Mesendoderm (in vitro differentiated cells): ENCODE results near the gene SLC32A1.

Experiments used
- DNase-seq: peaks from one replicate; pipeline ENCODE4 v3.0.0; 2013
- H2AK5ac ChIP-seq: 2 replicates; pipeline ENCODE4 v1.6.1; 2013; ENCODE audit warnings: low read length, inconsistent platforms
- H2BK120ac ChIP-seq: 2 replicates; pipeline ENCODE4 v1.6.1; 2013; ENCODE audit warnings: low read depth, mild to moderate bottlenecking, low read length, moderate library complexity, mixed read lengths
- H2BK15ac ChIP-seq: replicated peaks from 2 replicates; pipeline ENCODE4 v1.6.1; 2013; ENCODE audit warnings: low read depth, mild to moderate bottlenecking, moderate library complexity
- H2BK5ac ChIP-seq: 2 replicates; pipeline ENCODE4 v1.6.1; 2013; ENCODE audit warnings: low read length, inconsistent platforms
- H3K18ac ChIP-seq: 2 replicates; pipeline ENCODE4 v1.6.1; 2013; ENCODE audit warnings: mild to moderate bottlenecking, low read length, mixed read lengths
- H3K23ac ChIP-seq: one replicate; pipeline ENCODE4 v1.6.1; 2013; ENCODE audit warnings: low read length
- H3K27ac ChIP-seq: 2 replicates; pipeline ENCODE4 v1.5.1; 2013; ENCODE audit warnings: low read depth, mild to moderate bottlenecking, inconsistent platforms, low read length, moderate library complexity
- H3K27me3 ChIP-seq: 2 replicates; pipeline ENCODE4 v1.6.1; 2013; ENCODE audit warnings: low read length, control low read depth, mild to moderate bottlenecking, inconsistent platforms; ENCODE audit not compliant: insufficient read depth, poor library complexity
- H3K36me3 ChIP-seq: 2 replicates; pipeline ENCODE4 v1.6.1; 2013; ENCODE audit warnings: low read length, inconsistent platforms; ENCODE audit not compliant: control insufficient read depth, insufficient read depth
- H3K4ac ChIP-seq: one replicate; pipeline ENCODE4 v1.6.1; 2013; ENCODE audit warnings: low read depth, mild to moderate bottlenecking, low read length, moderate library complexity
- H3K4me1 ChIP-seq: 2 replicates; pipeline ENCODE4 v1.6.1; 2013; ENCODE audit warnings: low read depth, low read length, inconsistent platforms; ENCODE audit not compliant: control insufficient read depth
- H3K4me2 ChIP-seq: 2 replicates; pipeline ENCODE4 v1.6.1; 2013; ENCODE audit warnings: low read length
- H3K4me3 ChIP-seq: 2 replicates; pipeline ENCODE4 v1.5.1; 2013; ENCODE audit warnings: mild to moderate bottlenecking, low read length
- H3K56ac ChIP-seq: one replicate; pipeline ENCODE4 v1.6.1; 2013; ENCODE audit warnings: low read length
- H3K79me1 ChIP-seq: 2 replicates; pipeline ENCODE4 v1.6.1; 2013; ENCODE audit warnings: low read length, inconsistent platforms
- H3K79me2 ChIP-seq: 2 replicates; pipeline ENCODE4 v1.6.1; 2013; ENCODE audit warnings: mild to moderate bottlenecking, low read length; ENCODE audit not compliant: control insufficient read depth, insufficient read depth
- H3K9ac ChIP-seq: 2 replicates; pipeline ENCODE4 v1.6.1; 2013; ENCODE audit warnings: low read length, inconsistent platforms
- H4K5ac ChIP-seq: one replicate; pipeline ENCODE4 v1.6.1; 2013; ENCODE audit warnings: low read length
- H4K8ac ChIP-seq: one replicate; pipeline ENCODE4 v1.6.1; 2013; ENCODE audit warnings: low read depth, mild to moderate bottlenecking, control low read depth, low read length, moderate library complexity
- WGBS: extraction: QIAGEN DNeasy Blood & Tissue Kit; methylation state at CpG from one replicate; pipeline ENCODE4 v1.1.7; 2013; ENCODE audit warnings: low lambda C conversion rate, missing lambda C conversion rate; ENCODE audit not compliant: insufficient coverage; ENCODE audit errors: extremely low coverage; 5-methylcytosine and 5-hydroxymethylcytosine counted together

SLC32A1 gene

DNA sequence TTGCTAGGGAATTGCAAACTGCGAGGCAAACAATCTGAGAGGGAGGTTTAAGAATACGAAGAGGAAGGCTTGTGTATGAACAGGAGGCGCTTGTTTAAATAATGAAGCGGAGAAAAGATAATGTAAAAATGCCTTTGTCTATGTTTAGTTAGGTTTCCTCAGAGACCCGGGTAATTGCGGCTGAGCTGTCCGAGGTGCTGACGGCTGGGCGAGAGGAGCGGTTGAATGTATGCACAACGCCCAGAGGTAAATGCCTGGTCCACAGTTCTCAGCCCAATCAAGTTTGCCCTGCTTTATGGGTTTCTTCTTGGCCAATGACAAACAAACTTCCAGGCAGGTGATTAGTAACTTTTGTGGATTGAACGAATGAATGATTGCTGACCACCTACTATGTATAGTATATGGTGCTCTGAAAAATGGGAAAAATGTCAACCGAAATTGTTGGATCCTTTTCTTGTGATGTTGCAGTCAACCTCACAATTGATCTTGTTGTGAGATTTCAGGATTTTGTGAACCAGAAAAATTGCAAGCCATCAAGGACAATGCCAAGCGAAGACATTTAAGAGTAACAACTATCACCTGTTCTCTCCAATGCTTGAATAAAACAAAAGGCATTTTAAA, 38.3 kb upstream of the SLC32A1 start:
- Histone ChIP-seq H3K4ac (no peak overlapping the region), H3K27ac (no peak overlapping the region), H3K9ac (no peak overlapping the region), H3K36me3 (no peaks in the 10 kb centered on the region), H2BK5ac (no peak overlapping the region), H3K4me2 (no peak overlapping the region), H3K56ac (no peak overlapping the region), H3K4me3 (no peak overlapping the region), H3K4me1 (no peaks in the 10 kb centered on the region), H4K5ac (no peak overlapping the region), H3K23ac (no peak overlapping the region), H3K79me2 (no peaks in the 10 kb centered on the region), H2BK15ac (no peak overlapping the region), H2AK5ac (no peak overlapping the region), H3K27me3 (no peaks in the 10 kb centered on the region), H3K18ac (no peak overlapping the region), H2BK120ac (no peak overlapping the region), H4K8ac (no peak overlapping the region), H3K79me1 (no peaks in the 10 kb centered on the region)
- peak; percentile 69 for DNase-seq
- no CpG with 5 or more reads among the region's 14 CpGs for WGBS

DNA sequence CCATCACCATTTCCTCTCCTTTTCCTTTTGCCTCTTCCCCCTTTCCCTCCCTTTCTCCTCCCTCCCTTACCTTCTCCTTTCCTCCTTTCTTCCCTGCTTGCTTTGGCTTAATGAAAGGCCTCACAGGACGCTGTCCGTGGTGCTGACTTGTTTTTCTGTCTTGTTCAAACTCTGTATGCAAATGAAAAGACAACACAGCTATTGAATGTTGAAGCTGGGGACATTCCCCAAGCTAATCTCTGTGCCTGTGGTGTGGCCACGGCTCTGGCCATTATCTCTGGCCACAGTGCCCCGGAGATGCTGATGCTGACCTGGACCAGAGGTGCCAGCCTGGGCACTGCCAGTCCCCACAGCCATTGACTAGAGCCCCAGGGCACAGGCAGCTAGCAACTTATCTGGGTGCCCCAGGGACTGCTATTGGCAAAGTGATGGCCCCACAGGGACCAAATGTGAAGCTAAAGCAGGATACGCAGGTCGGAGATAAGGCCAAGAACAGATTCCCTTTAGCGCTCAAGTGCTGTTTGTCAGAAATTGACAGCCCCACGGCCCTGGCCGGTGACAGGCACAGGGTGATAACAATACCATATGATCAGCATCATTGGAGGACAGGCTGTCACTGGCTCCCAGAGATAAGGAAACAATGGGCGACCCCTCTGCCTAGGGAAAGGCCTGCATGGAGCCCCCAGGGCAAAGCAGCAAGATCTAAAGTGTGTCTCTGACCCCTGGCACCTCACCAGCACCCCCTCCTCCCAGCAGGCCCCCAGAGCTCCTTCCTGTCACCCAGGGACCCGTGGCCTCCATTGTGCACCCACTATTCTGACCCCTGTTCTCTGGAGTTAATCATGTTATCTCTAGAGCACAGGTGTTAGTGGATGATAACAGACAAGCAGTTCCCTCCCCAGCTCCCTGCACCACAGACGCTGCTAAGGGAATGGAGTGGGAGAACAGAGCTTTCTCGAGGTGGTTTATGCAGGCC, 31.6 kb upstream of the SLC32A1 start:
- H3K56ac ChIP-seq, result no peak overlapping the region
- H2AK5ac ChIP-seq, result no peak overlapping the region
- DNase-seq, result peak; percentile 89
- H3K27me3 ChIP-seq, result no peaks in the 10 kb centered on the region
- no peaks in the 10 kb centered on the region for H3K4me1 ChIP-seq
- H3K79me1 ChIP-seq, result no peaks in the 10 kb centered on the region
- no peak overlapping the region for H3K4me2 ChIP-seq
- H3K9ac ChIP-seq, result no peak overlapping the region
- no peak overlapping the region for H4K5ac ChIP-seq
- no peaks in the 10 kb centered on the region for H3K36me3 ChIP-seq
- no peak overlapping the region for H4K8ac ChIP-seq
- H3K23ac ChIP-seq, result no peak overlapping the region
- WGBS, result no CpG with 5 or more reads among the region's 13 CpGs
- no peak overlapping the region for H2BK120ac ChIP-seq
- no peak overlapping the region for H3K4ac ChIP-seq
- no peaks in the 10 kb centered on the region for H3K79me2 ChIP-seq
- H2BK15ac ChIP-seq, result no peak overlapping the region
- no peak overlapping the region for H3K4me3 ChIP-seq
- no peak overlapping the region for H3K27ac ChIP-seq
- no peak overlapping the region for H3K18ac ChIP-seq
- no peak overlapping the region for H2BK5ac ChIP-seq

DNA sequence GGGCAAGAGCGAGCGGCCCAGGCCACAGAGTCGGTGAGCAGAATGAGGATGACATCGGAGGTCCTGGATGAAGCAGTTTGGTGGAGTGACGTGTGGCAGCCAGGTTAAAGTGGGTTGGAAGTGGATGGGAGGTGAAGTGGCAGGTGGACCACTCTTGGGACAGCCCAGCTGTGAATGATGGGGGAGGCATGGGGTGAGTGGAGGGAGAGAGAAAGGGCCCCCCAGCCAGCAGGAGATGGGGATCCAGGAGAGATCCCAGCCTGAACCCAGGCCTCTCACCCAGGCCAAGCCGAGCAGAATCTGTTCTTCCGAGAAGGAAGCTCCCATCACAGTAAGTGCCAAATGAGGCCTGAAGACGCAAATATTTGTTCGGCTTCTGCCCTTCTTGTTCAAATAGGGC, 27.0 kb upstream of the SLC32A1 start:
- no peak overlapping the region for H4K8ac ChIP-seq
- H3K9ac ChIP-seq, result no peak overlapping the region
- no peaks in the 10 kb centered on the region for H3K36me3 ChIP-seq
- no peak overlapping the region for H3K23ac ChIP-seq
- WGBS, result no CpG with 5 or more reads among the region's 9 CpGs
- H3K27me3 ChIP-seq, result no peaks in the 10 kb centered on the region
- no peak overlapping the region for H3K18ac ChIP-seq
- no peaks in the 10 kb centered on the region for H3K79me2 ChIP-seq
- H3K4me3 ChIP-seq, result no peak overlapping the region
- no peak overlapping the region for H4K5ac ChIP-seq
- H3K4me1 ChIP-seq, result no peaks in the 10 kb centered on the region
- H2AK5ac ChIP-seq, result no peak overlapping the region
- no peak overlapping the region for H2BK120ac ChIP-seq
- H3K56ac ChIP-seq, result no peak overlapping the region
- no peak overlapping the region for H3K4ac ChIP-seq
- H2BK15ac ChIP-seq, result no peak overlapping the region
- H3K27ac ChIP-seq, result no peak overlapping the region
- no peak for DNase-seq
- H3K4me2 ChIP-seq, result no peak overlapping the region
- H2BK5ac ChIP-seq, result no peak overlapping the region
- H3K79me1 ChIP-seq, result no peaks in the 10 kb centered on the region

GRCh38 chr20:38698541-38698940, 25.7 kb upstream of the SLC32A1 start:
- Histone ChIP-seq H2BK15ac (no peak overlapping the region), H3K27ac (no peak overlapping the region), H3K18ac (no peak overlapping the region), H2BK5ac (no peak overlapping the region), H2AK5ac (no peak overlapping the region), H3K79me1 (no peaks in the 10 kb centered on the region), H3K27me3 (no peaks in the 10 kb centered on the region), H2BK120ac (no peak overlapping the region), H3K9ac (no peak overlapping the region), H3K36me3 (no peaks in the 10 kb centered on the region), H3K56ac (no peak overlapping the region), H3K23ac (no peak overlapping the region), H3K4me1 (no peaks in the 10 kb centered on the region), H3K4me2 (no peak overlapping the region), H4K8ac (no peak overlapping the region), H3K4ac (no peak overlapping the region), H3K4me3 (no peak overlapping the region), H3K79me2 (no peaks in the 10 kb centered on the region), H4K5ac (no peak overlapping the region)
- no CpG with 5 or more reads among the region's 15 CpGs for WGBS
- no peak for DNase-seq

GRCh38 chr20:38700141-38700540, 24.1 kb upstream of the SLC32A1 start:
- Histone ChIP-seq H3K56ac (no peak overlapping the region), H3K79me2 (no peaks in the 10 kb centered on the region), H4K5ac (no peak overlapping the region), H2AK5ac (no peak overlapping the region), H3K79me1 (no peaks in the 10 kb centered on the region), H3K27me3 (no peaks in the 10 kb centered on the region), H3K36me3 (no peaks in the 10 kb centered on the region), H3K27ac (no peak overlapping the region), H3K23ac (no peak overlapping the region), H3K4me2 (no peak overlapping the region), H2BK5ac (no peak overlapping the region), H3K9ac (no peak overlapping the region), H3K4me3 (no peak overlapping the region), H3K4me1 (no peaks in the 10 kb centered on the region), H4K8ac (no peak overlapping the region), H3K18ac (no peak overlapping the region), H2BK120ac (no peak overlapping the region), H2BK15ac (no peak overlapping the region), H3K4ac (no peak overlapping the region)
- DNase-seq, result no peak
- WGBS, result no CpG with 5 or more reads among the region's 4 CpGs
